Progenitor cell of endocrine pancreas (in vitro differentiated cells): ENCODE data around the gene TNNI3K. TPM values are rescaled to one million over a fixed set of nuclear protein-coding genes. Genes with fewer than 3 reads are reported as not detected.

ENCODE experiments used
- DNase-seq: peaks from one replicate; pipeline ENCODE4 v3.0.0; 2021; ENCODE audit warnings: low spot score; ENCODE audit not compliant: unreplicated experiment
- H3K27ac Mint-ChIP-seq: 2 replicates; pipeline ENCODE4 v1.8.0; 2021; ENCODE audit warnings: mild to moderate bottlenecking, moderate library complexity, mixed read lengths
- H3K27me3 Mint-ChIP-seq: 2 replicates; pipeline ENCODE4 v1.8.0; 2021; ENCODE audit warnings: mixed read lengths
- H3K36me3 Mint-ChIP-seq: 2 replicates; pipeline ENCODE4 v1.8.0; 2022; ENCODE audit warnings: mixed read lengths; ENCODE audit not compliant: insufficient read depth
- H3K4me1 Mint-ChIP-seq: 2 replicates; pipeline ENCODE4 v1.8.0; 2021; ENCODE audit warnings: low read depth, mixed read lengths
- H3K4me3 Mint-ChIP-seq: 2 replicates; pipeline ENCODE4 v1.8.0; 2021; ENCODE audit warnings: low read depth, mild to moderate bottlenecking, moderate library complexity, mixed read lengths
- H3K9me3 Mint-ChIP-seq: 2 replicates; pipeline ENCODE4 v1.8.0; 2021; ENCODE audit warnings: low read depth, mixed read lengths
- total RNA-seq: library from RNA; stranded (reverse); gene quantifications from 2 replicates; pipeline ENCODE4 v1.2.1, GENCODE V29; 2021
- TF ChIP-seq, protein P1 (sequence below): fragments of 200-600 bp; sonication (generic); IDR thresholded peaks from one replicate; pipeline ENCODE4 v1.5.0; 2021; ENCODE audit warnings: antibody characterized with exemption, mild to moderate bottlenecking; ENCODE audit not compliant: unreplicated experiment

TNNI3K gene
- total RNA-seq, 1 donor from 2014 or later = not detected

DNA sequence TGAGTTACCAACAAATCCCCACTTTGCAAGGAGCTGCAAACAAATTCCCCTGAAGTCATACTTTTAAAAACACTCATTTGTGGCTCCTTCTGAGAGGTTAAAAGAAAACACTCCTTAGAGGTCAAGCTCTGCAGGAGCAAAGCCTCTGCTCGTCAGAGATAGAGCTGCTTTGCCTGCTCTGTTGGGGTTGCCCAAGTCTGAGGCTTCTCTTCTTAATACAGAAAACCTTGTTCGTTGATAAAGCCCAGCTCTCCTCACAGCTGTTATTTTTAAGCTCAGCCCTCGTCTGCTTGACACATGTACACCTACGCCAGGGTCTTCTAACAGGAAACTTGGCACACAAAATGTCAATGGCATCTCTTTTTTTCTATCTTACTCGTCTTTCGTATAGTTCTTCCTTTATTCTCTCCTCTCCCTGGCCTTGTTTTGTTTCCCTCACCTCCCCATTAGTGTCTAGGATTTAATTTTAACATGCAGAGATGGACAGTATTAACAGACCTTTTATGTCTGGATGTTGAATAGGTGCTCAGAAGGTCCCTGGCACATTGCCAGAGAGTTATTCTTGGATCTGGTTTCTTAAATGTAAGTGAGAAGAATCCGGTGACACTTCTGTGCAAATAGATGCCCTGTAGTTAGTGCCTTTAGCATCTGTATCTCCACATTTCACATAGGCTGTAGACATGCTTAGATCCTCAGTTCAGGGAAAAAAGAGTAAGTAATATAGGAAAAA lies 191.2 kb downstream of the TNNI3K start:
- Mint-ChIP-seq H3K27me3 (no peaks in the 10 kb centered on the region), H3K4me1 (peaks cover 9% of the 10 kb centered on the region), H3K4me3 (no peak overlapping the region), H3K9me3 (no peaks in the 10 kb centered on the region), H3K27ac (no peak overlapping the region), H3K36me3 (no peaks in the 10 kb centered on the region)
- TF ChIP-seq, protein P1, sequence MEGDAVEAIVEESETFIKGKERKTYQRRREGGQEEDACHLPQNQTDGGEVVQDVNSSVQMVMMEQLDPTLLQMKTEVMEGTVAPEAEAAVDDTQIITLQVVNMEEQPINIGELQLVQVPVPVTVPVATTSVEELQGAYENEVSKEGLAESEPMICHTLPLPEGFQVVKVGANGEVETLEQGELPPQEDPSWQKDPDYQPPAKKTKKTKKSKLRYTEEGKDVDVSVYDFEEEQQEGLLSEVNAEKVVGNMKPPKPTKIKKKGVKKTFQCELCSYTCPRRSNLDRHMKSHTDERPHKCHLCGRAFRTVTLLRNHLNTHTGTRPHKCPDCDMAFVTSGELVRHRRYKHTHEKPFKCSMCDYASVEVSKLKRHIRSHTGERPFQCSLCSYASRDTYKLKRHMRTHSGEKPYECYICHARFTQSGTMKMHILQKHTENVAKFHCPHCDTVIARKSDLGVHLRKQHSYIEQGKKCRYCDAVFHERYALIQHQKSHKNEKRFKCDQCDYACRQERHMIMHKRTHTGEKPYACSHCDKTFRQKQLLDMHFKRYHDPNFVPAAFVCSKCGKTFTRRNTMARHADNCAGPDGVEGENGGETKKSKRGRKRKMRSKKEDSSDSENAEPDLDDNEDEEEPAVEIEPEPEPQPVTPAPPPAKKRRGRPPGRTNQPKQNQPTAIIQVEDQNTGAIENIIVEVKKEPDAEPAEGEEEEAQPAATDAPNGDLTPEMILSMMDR = no peak
- no peak for DNase-seq

DNA sequence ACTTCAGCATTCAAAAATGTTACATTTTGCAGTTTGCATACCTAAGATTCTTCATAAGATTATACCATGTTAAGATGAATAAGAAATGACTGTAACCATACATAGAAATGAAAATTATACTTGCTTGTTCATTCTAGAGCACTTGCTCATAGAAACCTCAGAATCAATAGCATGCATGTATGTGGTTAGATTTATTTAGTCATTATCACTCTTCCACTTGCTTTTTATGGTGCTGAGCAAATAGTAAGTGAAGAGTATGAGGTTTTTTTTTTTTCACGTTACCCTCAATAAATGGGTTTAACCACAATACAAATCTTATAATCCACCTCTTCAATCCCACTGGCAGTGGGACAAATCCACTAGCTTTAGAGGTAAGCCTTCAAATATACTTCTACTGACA lies 192.5 kb downstream of the TNNI3K start:
- no peak for DNase-seq
- H3K27me3 Mint-ChIP-seq = no peaks in the 10 kb centered on the region
- H3K4me3 Mint-ChIP-seq = no peak overlapping the region
- TF ChIP-seq, protein P1 = no peak
- H3K4me1 Mint-ChIP-seq = peaks cover 9% of the 10 kb centered on the region
- H3K36me3 Mint-ChIP-seq = no peaks in the 10 kb centered on the region
- no peaks in the 10 kb centered on the region for H3K9me3 Mint-ChIP-seq
- H3K27ac Mint-ChIP-seq = no peak overlapping the region

DNA sequence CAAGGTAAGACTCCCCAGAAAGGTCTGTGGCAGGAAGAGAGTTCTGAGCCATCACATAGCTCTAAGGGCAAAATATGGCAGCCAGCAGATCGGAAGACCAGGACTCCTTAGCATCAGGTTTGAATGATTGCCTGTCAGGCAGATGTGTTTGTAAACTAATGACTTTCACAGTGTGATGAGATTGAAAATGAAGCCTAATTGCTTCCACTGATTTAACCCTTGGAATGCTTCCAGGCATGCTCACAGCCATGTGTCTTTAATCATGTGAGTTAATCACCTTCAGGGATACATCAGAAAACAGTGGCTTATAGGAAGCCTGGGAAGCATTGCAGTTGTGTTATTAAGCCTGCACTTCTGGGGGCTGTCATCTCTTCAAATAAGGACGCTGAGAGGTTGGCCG lies 194.4 kb downstream of the TNNI3K start:
- no peaks in the 10 kb centered on the region for H3K27me3 Mint-ChIP-seq
- H3K27ac Mint-ChIP-seq = no peak overlapping the region

DNA sequence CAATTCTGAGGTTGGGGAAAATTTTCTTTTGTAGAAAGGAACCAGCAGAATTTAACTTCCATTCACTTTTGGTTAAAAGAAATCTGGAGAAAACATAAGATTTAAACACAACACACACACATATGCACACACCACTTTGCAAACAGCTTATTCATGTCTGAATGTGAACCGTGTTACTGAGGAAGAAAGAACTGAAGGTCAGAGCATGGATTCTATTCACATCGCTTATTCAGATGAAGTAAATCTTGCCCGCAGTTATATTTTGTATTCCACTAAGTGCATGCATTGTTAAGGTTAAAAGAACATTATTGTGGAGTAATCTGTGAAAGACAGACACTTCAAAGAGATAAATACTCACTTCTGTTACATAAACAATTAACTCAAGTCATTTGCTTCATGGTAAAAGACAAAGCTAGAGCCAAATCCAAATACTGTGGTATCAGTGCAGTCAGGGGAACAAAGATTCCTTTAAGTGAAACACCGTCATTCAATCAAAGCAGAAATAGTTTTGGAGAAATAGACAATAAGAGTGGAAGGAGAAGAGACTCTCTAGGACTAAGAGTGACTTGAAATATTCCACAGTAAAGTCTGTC lies 195.3 kb downstream of the TNNI3K start:
- no peaks in the 10 kb centered on the region for H3K36me3 Mint-ChIP-seq
- H3K4me3 Mint-ChIP-seq = no peak overlapping the region
- DNase-seq = no peak
- no peaks in the 10 kb centered on the region for H3K9me3 Mint-ChIP-seq
- TF ChIP-seq, protein P1 = no peak
- H3K27me3 Mint-ChIP-seq = no peaks in the 10 kb centered on the region
- peaks cover 5% of the 10 kb centered on the region for H3K4me1 Mint-ChIP-seq
- H3K27ac Mint-ChIP-seq = no peak overlapping the region

More for the DNA sequence above, 194.4 kb downstream of the TNNI3K start:
- Mint-ChIP-seq H3K4me1 (peaks cover 5% of the 10 kb centered on the region), H3K9me3 (no peaks in the 10 kb centered on the region), H3K4me3 (no peak overlapping the region), H3K36me3 (no peaks in the 10 kb centered on the region)
- no peak for DNase-seq
- TF ChIP-seq, protein P1 = no peak

DNA sequence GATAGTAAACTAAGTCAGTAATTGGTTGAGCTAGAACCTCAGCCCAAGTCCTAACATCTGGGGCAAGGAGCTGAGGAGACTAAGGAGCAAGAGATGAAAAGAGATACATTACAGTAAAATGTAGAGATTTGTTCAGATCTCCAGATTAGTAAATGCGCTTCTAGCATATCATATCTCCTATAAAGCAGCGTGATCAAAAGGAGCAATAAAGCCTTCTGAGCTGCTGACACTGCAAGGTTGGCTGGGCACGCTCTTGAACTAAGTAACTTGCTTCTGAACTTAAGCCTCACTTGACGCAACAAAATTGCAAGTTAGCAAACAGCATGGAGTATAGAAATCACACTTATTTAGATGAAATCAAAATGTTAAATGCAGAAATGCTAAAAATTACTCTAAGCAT lies 196.3 kb downstream of the TNNI3K start:
- Mint-ChIP-seq H3K36me3 (no peaks in the 10 kb centered on the region), H3K27ac (no peak overlapping the region), H3K4me1 (peaks cover 5% of the 10 kb centered on the region), H3K27me3 (no peaks in the 10 kb centered on the region), H3K9me3 (no peaks in the 10 kb centered on the region), H3K4me3 (no peak overlapping the region)
- DNase-seq = no peak
- TF ChIP-seq, protein P1 = no peak
